Cardiac muscle cell (in vitro differentiated cells and primary cell): ENCODE measurements around the gene CLIP2. TPM values are rescaled to one million over a fixed set of nuclear protein-coding genes. Genes with fewer than 3 reads are reported as not detected.
"Not testable (repeated sequence)": the region's sequence is repeated elsewhere in the genome, so short reads cannot be mapped to it uniquely, and the experiment has no call there.

ENCODE experiments used
- DNase-seq, 2 donors: peaks; one replicate each; pipeline versions ENCODE4 v3.0.0 to v3.0.0-alpha.2; 2010 to 2017; ENCODE audit warnings: low read depth in 1 of 2, low spot score in 1 of 2
- H3K27ac ChIP-seq: fragments of 200-600 bp; sonication (generic); 2 replicates; pipeline ENCODE4 v1.5.1; 2016
- H3K27me3 ChIP-seq: fragments of 200-600 bp; sonication (generic); 2 replicates; pipeline ENCODE4 v1.6.0; 2016; ENCODE audit warnings: control low read depth
- H3K36me3 ChIP-seq: fragments of 200-600 bp; sonication (generic); 2 replicates; pipeline ENCODE4 v1.5.1; 2016; ENCODE audit warnings: control low read depth
- H3K4me1 ChIP-seq: fragments of 200-600 bp; sonication (generic); 2 replicates; pipeline ENCODE4 v1.8.1; 2017; ENCODE audit warnings: low read depth, mild to moderate bottlenecking, mixed run types
- H3K4me3 ChIP-seq: fragments of 200-600 bp; sonication (generic); 2 replicates; pipeline ENCODE4 v1.5.1; 2016; ENCODE audit warnings: mild to moderate bottlenecking
- H3K9me3 ChIP-seq: fragments of 200-600 bp; sonication (generic); 2 replicates; pipeline ENCODE4 v1.5.1; 2017; ENCODE audit warnings: low read depth, mild to moderate bottlenecking, control low read depth
- CTCF ChIP-seq: IDR thresholded peaks from 2 replicates; pipeline ENCODE4 v1.5.1; 2012; ENCODE audit warnings: low read depth, mild to moderate bottlenecking, low read length
- polyA plus RNA-seq: library from polyadenylated mRNA; unstranded; fragments of >200 nt; fragmentation: Nextera tagmentation; extraction: Ambion mirVana; gene quantifications from 2 replicates; pipeline ENCODE4 v1.2.1, GENCODE V29; 2016
- total RNA-seq: library from RNA; depleted of rRNA; stranded (reverse); fragments of >200 nt; gene quantifications from 2 replicates; pipeline ENCODE4 v1.2.3, GENCODE V29; 2016

Gene CLIP2
- total and polyA plus RNA-seq, 2 experiments from 2014 or later, result 11.1 to 20.0 TPM

DNA sequence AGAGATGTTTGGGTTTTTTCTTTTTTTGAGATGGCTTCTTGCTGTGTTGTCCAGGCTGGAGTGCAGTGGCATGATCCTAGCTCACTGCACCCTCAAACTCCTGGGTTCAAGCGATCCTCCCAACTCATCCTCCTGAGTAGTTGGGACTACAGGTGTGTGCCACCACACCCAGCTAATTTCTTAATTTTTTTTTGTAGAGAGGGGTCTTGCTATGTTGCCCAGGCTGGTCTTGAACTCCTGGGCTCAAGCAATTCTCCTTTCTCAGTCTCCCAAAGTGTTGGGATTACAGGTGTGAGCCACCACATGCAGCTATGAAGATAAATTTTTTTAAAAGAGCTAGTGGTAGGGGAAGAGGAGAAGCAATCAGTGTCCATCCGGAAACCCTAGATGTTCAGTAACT lies 56.8 kb downstream of the CLIP2 start:
- no peak for DNase-seq
- no peaks in the 10 kb centered on the region for H3K4me1 ChIP-seq
- no peaks in the 10 kb centered on the region for H3K9me3 ChIP-seq
- TF ChIP-seq CTCF, result no peak
- no peaks in the 10 kb centered on the region for H3K36me3 ChIP-seq
- no peak overlapping the region for H3K4me3 ChIP-seq
- no peak overlapping the region for H3K27ac ChIP-seq
- no peaks in the 10 kb centered on the region for H3K27me3 ChIP-seq

DNA sequence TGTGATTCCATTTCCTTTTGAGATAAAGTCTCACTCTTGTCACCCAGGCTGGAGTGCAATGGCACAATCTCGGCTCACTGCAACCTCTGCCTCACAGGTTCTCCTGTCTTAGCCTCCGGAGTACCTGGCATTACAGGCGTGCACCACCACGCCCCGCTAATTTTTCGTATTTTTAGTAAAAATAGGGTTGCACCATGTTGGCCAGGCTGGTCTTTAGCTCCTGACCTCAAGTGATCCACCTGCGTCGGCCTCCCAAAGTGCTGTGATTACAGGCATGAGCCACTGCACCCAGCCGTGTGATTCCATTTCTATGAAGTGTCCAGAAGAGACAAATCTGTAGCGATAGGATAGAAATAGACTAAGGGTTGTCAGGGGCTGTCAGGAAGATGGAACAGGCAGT lies 60.4 kb downstream of the CLIP2 start:
- TF ChIP-seq CTCF, result no peak
- Histone ChIP-seq H3K27ac (no peak overlapping the region), H3K9me3 (no peaks in the 10 kb centered on the region), H3K36me3 (no peaks in the 10 kb centered on the region), H3K4me1 (no peaks in the 10 kb centered on the region), H3K4me3 (no peak overlapping the region), H3K27me3 (no peaks in the 10 kb centered on the region)
- DNase-seq, result no peak

GRCh38 chr7:74350751-74351150 lies 61.5 kb downstream of the CLIP2 start:
- no peaks in the 10 kb centered on the region for H3K9me3 ChIP-seq

DNA sequence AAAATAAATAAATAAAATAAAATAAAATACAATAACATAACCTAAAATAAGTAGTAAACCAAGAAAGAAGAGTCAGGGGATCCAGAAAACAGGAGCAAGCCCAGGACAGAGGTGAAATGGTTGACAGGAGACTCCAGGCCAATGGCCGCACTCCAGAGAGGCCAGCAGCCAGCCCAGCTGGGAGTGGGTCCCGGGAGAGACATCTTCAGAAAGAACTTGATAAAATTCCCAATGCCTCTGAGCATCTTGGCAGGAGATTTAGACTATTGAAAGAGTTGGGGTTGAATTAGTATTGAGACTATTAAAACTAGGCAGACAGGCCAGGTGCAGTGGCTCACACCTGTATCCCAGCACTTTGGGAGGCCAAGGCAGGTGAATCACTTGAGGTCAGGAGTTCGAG lies 62.6 kb downstream of the CLIP2 start:
- no peak for TF ChIP-seq CTCF

More at GRCh38 chr7:74350751-74351150, 61.5 kb downstream of the CLIP2 start:
- no peak overlapping the region for H3K27ac ChIP-seq
- no peaks in the 10 kb centered on the region for H3K4me1 ChIP-seq
- no peak overlapping the region for H3K4me3 ChIP-seq
- H3K36me3 ChIP-seq, result no peaks in the 10 kb centered on the region
- no peaks in the 10 kb centered on the region for H3K27me3 ChIP-seq
- TF ChIP-seq CTCF, result no peak
- DNase-seq, result no peak

GRCh38 chr7:74352551-74353138 lies 63.4 kb downstream of the CLIP2 start:
- not testable (repeated sequence) for DNase-seq, H3K27me3 ChIP-seq, H3K4me1 ChIP-seq, H3K36me3 ChIP-seq, H3K4me3 ChIP-seq, H3K27ac ChIP-seq, H3K9me3 ChIP-seq

More for the DNA sequence above, 62.6 kb downstream of the CLIP2 start:
- H3K9me3 ChIP-seq, result no peaks in the 10 kb centered on the region
- no peaks in the 10 kb centered on the region for H3K4me1 ChIP-seq
- no peaks in the 10 kb centered on the region for H3K36me3 ChIP-seq
- no peaks in the 10 kb centered on the region for H3K27me3 ChIP-seq
- H3K4me3 ChIP-seq, result no peak overlapping the region
- DNase-seq, result no peak
- no peak overlapping the region for H3K27ac ChIP-seq

GRCh38 chr7:74354009-74354408 lies 64.8 kb downstream of the CLIP2 start:
- Histone ChIP-seq H3K27ac (no peak overlapping the region), H3K4me1 (no peaks in the 10 kb centered on the region), H3K27me3 (no peaks in the 10 kb centered on the region), H3K36me3 (no peaks in the 10 kb centered on the region), H3K9me3 (no peaks in the 10 kb centered on the region), H3K4me3 (no peak overlapping the region)
- TF ChIP-seq CTCF, result no peak
- no peak for DNase-seq
